Ovary (tissue), 9 donors: Measurements from ENCODE around the gene KDM5A. TPM values are rescaled to one million over a fixed set of nuclear protein-coding genes. Genes with fewer than 3 reads are reported as not detected.

Source experiments
- DNase-seq, 5 donors: peaks; one replicate each; pipeline ENCODE4 v3.0.0-alpha.2; 2019 to 2020
- H3K27ac ChIP-seq, 2 donors: fragments of 200-600 bp; one replicate each; pipeline versions ENCODE4 v1.5.1 to v1.8.0; 2019 to 2022
- H3K27me3 ChIP-seq: fragments of 200-600 bp; one replicate; pipeline ENCODE4 v1.8.0; 2022
- H3K36me3 ChIP-seq: fragments of 200-600 bp; sonication (generic); one replicate; pipeline ENCODE4 v1.5.1; 2019
- H3K4me1 ChIP-seq: one replicate; pipeline ENCODE4 v1.8.1; 2013; ENCODE audit warnings: mild to moderate bottlenecking, moderate library complexity; ENCODE audit not compliant: insufficient read depth
- H3K4me3 ChIP-seq: fragments of 200-600 bp; sonication (generic); one replicate; pipeline ENCODE4 v1.5.1; 2017
- H3K9me3 ChIP-seq, 2 donors: fragments of 200-600 bp in 1 of 2; sonication (generic) in 1 of 2; one replicate each; pipeline versions ENCODE4 v1.5.1 to v1.8.1; 2013 to 2019; ENCODE audit warnings: mild to moderate bottlenecking in 1 of 2, moderate library complexity in 1 of 2
- CTCF ChIP-seq, 3 donors: fragments of 450-650 bp in 2 of 3; fragments of 200-600 bp in 1 of 3; IDR thresholded peaks; one replicate each; pipeline versions ENCODE4 v1.5.1 to v1.8.0; 2016 to 2022; ENCODE audit warnings: antibody characterized with exemption in 3 of 3, mild to moderate bottlenecking in 1 of 3
- EP300 ChIP-seq: sonication (generic); formaldehyde crosslinking; IDR thresholded peaks from one replicate; pipeline ENCODE4 v1.6.1; 2017; ENCODE audit warnings: antibody characterized with exemption
- POLR2A ChIP-seq: fragments of 450-650 bp; IDR thresholded peaks from one replicate; pipeline ENCODE4 v1.6.1; 2017; ENCODE audit warnings: antibody characterized with exemption, mild to moderate bottlenecking, moderate library complexity
- WGBS, 3 donors: extraction: QIAGEN DNeasy Blood & Tissue Kit in 1 of 3; methylation state at CpG; one replicate each; pipeline versions ENCODE4 v1.1.5 to v1.1.7; 2013 to 2017; 5-methylcytosine and 5-hydroxymethylcytosine counted together
- intact Hi-C, 4 donors: fragments of 100-400 bp; cut with DNase I; formaldehyde crosslinking; loops; one replicate each; pipeline versions ENCODE4 v1.11.0 to v1.15.1; 2022 to 2023
- polyA plus RNA-seq, 2 donors: library from polyadenylated mRNA; stranded (reverse); fragments of 200-250 nt in 1 of 2; fragments of 350-450 nt in 1 of 2; fragmentation: Illumina TruSeq in 1 of 2; extraction: RNeasy Lipid Tissue Mini Kit (QIAGEN cat#74804) in 1 of 2; gene quantifications; one replicate each; pipeline ENCODE4 v1.2.3, GENCODE V29; 2013 to 2014
- total RNA-seq, 7 donors: library from RNA; depleted of rRNA in 2 of 7; stranded (reverse); fragments of >200 nt in 2 of 7; fragmentation: NEBNext Ultra II Directional in 3 of 7; extraction: Animal tissue kit (Norgen Biotek cat#: 25700) in 3 of 7; gene quantifications; one replicate each; pipeline versions ENCODE4 v1.1.0 to v1.2.4, GENCODE V29; 2016 to 2023
- donor health status: DM: no; HTN: no; CAD: no; lungs with moderate emphysema.
- donor health status: DM: no; HTN: no; CAD: no.
- donor health status: Bipolar disorder and iron deficiency.
- donor health status: DM: yes; HTN: yes; CAD: no.
- donor health status: DM: no; HTN: no; CAD: no.
- donor health status: DM: yes; HTN: yes; CAD: no.

Gene KDM5A
- total and polyA plus RNA-seq, 9 donors = 11.6 to 69.9 (median 56.5) TPM

- Histone ChIP-seq H3K27me3 (no peaks in the 10 kb centered on the region), H3K4me1 (no peaks in the 10 kb centered on the region), H3K9me3 (no peaks in the 10 kb centered on the region), H3K36me3 (no peaks in the 10 kb centered on the region), H3K4me3 (no peak overlapping the region), H3K27ac (no peak overlapping the region)
- 89 to 92% (median 91%) methylated on average over 6 of the region's 6 CpGs for WGBS, 3 donors
- DNase-seq = no peak
- intact Hi-C loops = no loop called here
- TF ChIP-seq EP300 (no peak), CTCF (IDR thresholded peaks at IDR 0.05) (no peak), POLR2A (no peak)
Measured at GRCh38 chr12:325906-326305, 63.2 kb downstream of the KDM5A start.

DNA sequence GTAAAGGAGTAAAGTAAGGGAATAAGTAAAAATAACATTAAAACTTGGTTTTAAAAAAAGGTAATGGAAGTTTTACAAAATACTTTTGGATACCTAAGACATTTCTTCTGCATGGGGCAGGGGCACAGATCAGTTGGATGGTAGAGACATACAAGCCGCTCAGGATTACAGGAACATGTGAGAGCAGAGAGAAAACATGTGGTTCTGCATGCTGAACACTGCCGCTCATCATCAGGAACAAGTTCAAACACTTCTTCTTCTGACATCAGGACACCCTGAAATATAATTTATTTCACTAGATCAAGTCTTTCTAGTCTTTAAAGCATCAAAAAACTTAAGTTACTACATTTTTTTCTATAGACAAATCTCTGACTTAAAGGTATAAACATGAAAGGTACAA, 65.6 kb downstream of the KDM5A start:
- no peak overlapping the region for H3K27ac ChIP-seq
- intact Hi-C loops = no loop called here
- no peaks in the 10 kb centered on the region for H3K36me3 ChIP-seq
- WGBS, 3 donors = 95 to 96% (median 95%) methylated on average over 2 of the region's 2 CpGs
- H3K9me3 ChIP-seq = no peaks in the 10 kb centered on the region
- H3K4me1 ChIP-seq = no peaks in the 10 kb centered on the region
- DNase-seq = no peak
- H3K4me3 ChIP-seq = no peak overlapping the region
- no peaks in the 10 kb centered on the region for H3K27me3 ChIP-seq
- TF ChIP-seq CTCF (IDR thresholded peaks at IDR 0.05) (no peak), POLR2A (no peak), EP300 (no peak)

DNA sequence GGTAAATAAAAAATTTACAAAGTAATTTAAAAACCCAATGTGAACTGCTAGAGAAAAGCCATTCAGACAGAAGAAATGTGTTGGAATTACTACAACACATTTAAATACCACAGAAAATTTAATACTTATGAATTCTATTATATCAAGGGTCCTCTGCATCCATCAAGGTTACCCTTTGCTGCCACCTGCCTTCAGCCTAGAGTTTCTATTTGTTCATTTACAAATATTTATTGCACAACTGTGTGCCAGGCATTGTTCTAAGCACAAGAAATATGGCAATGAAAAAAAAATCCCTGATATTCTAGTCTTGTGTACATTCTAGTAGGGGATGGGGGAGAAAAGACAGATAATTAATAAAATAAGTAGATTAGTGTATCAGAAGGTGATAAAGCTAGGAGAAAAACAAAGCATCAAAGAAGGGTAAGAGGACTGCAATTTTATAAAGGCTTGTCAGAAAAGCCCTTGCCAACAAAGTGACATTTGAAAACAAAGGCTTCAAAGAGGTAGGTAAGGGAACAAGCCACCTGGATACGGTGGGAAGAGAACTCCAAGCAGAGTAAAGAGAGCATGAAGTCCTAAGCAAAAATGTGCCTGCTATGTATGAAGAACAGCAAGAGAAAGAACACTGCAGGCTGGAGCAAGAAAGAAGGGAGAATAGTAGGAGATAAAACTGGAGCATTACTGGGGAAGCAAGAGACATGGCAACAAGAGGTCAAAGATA, 67.4 kb downstream of the KDM5A start:
- Histone ChIP-seq H3K9me3 (no peaks in the 10 kb centered on the region), H3K36me3 (no peaks in the 10 kb centered on the region), H3K27ac (no peak overlapping the region), H3K4me3 (no peak overlapping the region), H3K4me1 (no peaks in the 10 kb centered on the region), H3K27me3 (no peaks in the 10 kb centered on the region)
- no peak for DNase-seq
- intact Hi-C loops = no loop called here
- 82 to 88% (median 87%) methylated on average over 1 of the region's 1 CpG for WGBS, 3 donors
- TF ChIP-seq CTCF (IDR thresholded peaks at IDR 0.05) (no peak), EP300 (no peak), POLR2A (no peak)

DNA sequence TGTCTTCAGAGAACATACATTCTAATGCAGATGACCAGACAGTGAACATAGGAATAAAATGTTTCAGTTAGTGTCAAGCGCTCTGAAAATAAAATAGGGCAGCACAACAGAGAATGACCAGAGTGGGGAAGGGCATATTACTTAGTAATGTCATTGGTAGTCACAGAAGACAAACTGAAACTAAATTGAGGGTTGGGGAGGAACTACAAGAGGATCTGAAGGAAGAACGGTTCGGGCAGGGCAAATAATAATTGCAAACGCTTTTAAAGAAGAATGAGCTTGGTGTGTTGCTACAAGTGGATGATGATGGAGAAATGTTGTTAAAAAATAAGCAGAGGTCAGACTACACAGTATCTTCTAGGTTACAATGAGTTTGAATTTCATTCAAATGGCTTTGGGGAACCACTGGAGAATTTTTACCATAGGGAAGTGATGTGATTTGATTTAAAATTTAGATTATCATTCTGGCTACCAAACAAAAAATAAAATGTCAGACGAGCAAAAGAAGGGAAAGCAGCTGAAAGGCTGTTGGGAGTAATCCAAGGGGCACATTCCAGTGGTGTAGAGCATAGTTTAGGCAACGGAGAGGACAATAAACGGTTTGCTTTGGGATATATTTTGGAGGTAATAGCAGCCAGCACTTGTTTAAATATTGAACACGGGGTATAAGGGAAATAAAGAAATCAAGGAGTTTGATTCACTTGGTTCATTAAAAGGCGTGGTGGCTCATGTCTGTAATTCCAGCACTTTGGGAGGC, 70.2 kb downstream of the KDM5A start:
- Histone ChIP-seq H3K9me3 (no peaks in the 10 kb centered on the region), H3K4me1 (no peaks in the 10 kb centered on the region), H3K4me3 (no peak overlapping the region), H3K36me3 (no peaks in the 10 kb centered on the region), H3K27me3 (no peaks in the 10 kb centered on the region), H3K27ac (no peak overlapping the region)
- 33 to 42% (median 38%) methylated on average over 9 of the region's 9 CpGs for WGBS, 3 donors
- intact Hi-C loops = no loop called here
- no peak for TF ChIP-seq CTCF (IDR thresholded peaks at IDR 0.05)
- TF ChIP-seq EP300 = no peak
- no peak for TF ChIP-seq POLR2A
- DNase-seq = no peak
